H9 (cell line): ENCODE data around the gene COL17A1. TPM values are rescaled to one million over a fixed set of nuclear protein-coding genes. Genes with fewer than 3 reads are reported as not detected.

ENCODE experiments used
- DNase-seq: peaks from one replicate; pipeline ENCODE4 v3.0.0-alpha.2; 2017
- H2AFZ ChIP-seq: one replicate; pipeline ENCODE4 v1.6.1; 2013; ENCODE audit warnings: mild to moderate bottlenecking, low read length, control low read depth, moderate library complexity
- H2AK5ac ChIP-seq: 2 replicates; pipeline ENCODE4 v1.6.1; 2013; ENCODE audit warnings: low read length, control low read depth, mixed read lengths; ENCODE audit not compliant: insufficient read length
- H2BK120ac ChIP-seq: one replicate; pipeline ENCODE4 v1.6.1; 2013; ENCODE audit warnings: low read depth, mild to moderate bottlenecking, low read length, control low read depth, inconsistent platforms; ENCODE audit not compliant: poor library complexity, severe bottlenecking
- H2BK12ac ChIP-seq: 2 replicates; pipeline ENCODE4 v1.6.1; 2013; ENCODE audit warnings: low read length, control low read depth, mixed read lengths, low read depth; ENCODE audit not compliant: insufficient read length
- H2BK15ac ChIP-seq: 2 replicates; pipeline ENCODE4 v1.6.1; 2013; ENCODE audit warnings: low read depth, low read length, control low read depth
- H2BK20ac ChIP-seq: one replicate; pipeline ENCODE4 v1.6.1; 2013; ENCODE audit warnings: low read depth, mild to moderate bottlenecking, low read length, control low read depth, inconsistent platforms; ENCODE audit not compliant: poor library complexity, severe bottlenecking
- H2BK5ac ChIP-seq: 2 replicates; pipeline ENCODE4 v1.6.1; 2013; ENCODE audit warnings: low read length, control low read depth, mixed read lengths; ENCODE audit not compliant: insufficient read length
- H3K14ac ChIP-seq: 2 replicates; pipeline ENCODE4 v1.6.1; 2013; ENCODE audit warnings: low read length, control low read depth; ENCODE audit not compliant: insufficient read depth
- H3K18ac ChIP-seq: 2 replicates; pipeline ENCODE4 v1.6.1; 2013; ENCODE audit warnings: low read depth, mild to moderate bottlenecking, mixed read lengths, low read length, control low read depth; ENCODE audit not compliant: insufficient read length
- H3K23ac ChIP-seq: 2 replicates; pipeline ENCODE4 v1.6.1; 2013; ENCODE audit warnings: low read length, control low read depth, mixed read lengths, low read depth; ENCODE audit not compliant: insufficient read length
- H3K23me2 ChIP-seq: 2 replicates; pipeline ENCODE4 v1.6.1; 2013; ENCODE audit warnings: low read depth, mild to moderate bottlenecking, mixed read lengths, low read length, control low read depth; ENCODE audit not compliant: insufficient read length, poor library complexity, severe bottlenecking
- H3K27ac ChIP-seq: 2 replicates; pipeline ENCODE4 v1.5.1; 2013; ENCODE audit warnings: low read length, control low read depth, mixed read lengths, low read depth; ENCODE audit not compliant: insufficient read length
- H3K27me3 ChIP-seq: 2 replicates; pipeline ENCODE4 v1.6.1; 2013; ENCODE audit warnings: low read length, control low read depth, inconsistent platforms; ENCODE audit not compliant: insufficient read depth
- H3K4ac ChIP-seq: 2 replicates; pipeline ENCODE4 v1.6.1; 2013; ENCODE audit warnings: low read depth, mild to moderate bottlenecking, control low read depth, inconsistent platforms, low read length, moderate library complexity
- H3K4me1 ChIP-seq: 2 replicates; pipeline ENCODE4 v1.6.1; 2013; ENCODE audit warnings: low read length, control low read depth, inconsistent platforms; ENCODE audit not compliant: insufficient read depth
- H3K4me2 ChIP-seq: 2 replicates; pipeline ENCODE4 v1.6.1; 2013; ENCODE audit warnings: low read length, control low read depth, mixed read lengths; ENCODE audit not compliant: insufficient read length, insufficient read depth
- H3K56ac ChIP-seq: 2 replicates; pipeline ENCODE4 v1.6.1; 2013; ENCODE audit warnings: low read depth, mild to moderate bottlenecking, mixed read lengths, low read length, control low read depth; ENCODE audit not compliant: insufficient read length
- H3K79me1 ChIP-seq: 2 replicates; pipeline ENCODE4 v1.6.1; 2013; ENCODE audit warnings: low read depth, mild to moderate bottlenecking, moderate library complexity, low read length, control low read depth, inconsistent platforms; ENCODE audit not compliant: insufficient read depth, poor library complexity, severe bottlenecking
- H3K79me2 ChIP-seq: 2 replicates; pipeline ENCODE4 v1.6.1; 2013; ENCODE audit warnings: low read length, control low read depth, inconsistent platforms; ENCODE audit not compliant: insufficient read depth
- H3K9ac ChIP-seq: 2 replicates; pipeline ENCODE4 v1.6.1; 2013; ENCODE audit warnings: low read length, control low read depth, mixed read lengths; ENCODE audit not compliant: insufficient read length; ENCODE audit errors: extremely low read depth
- H3K9me3 ChIP-seq: one replicate; pipeline ENCODE4 v1.6.1; 2013; ENCODE audit warnings: low read depth, low read length, inconsistent platforms; ENCODE audit not compliant: control insufficient read depth
- H3T11ph ChIP-seq: one replicate; pipeline ENCODE4 v1.6.1; 2013; ENCODE audit warnings: mild to moderate bottlenecking, low read length, control low read depth, inconsistent platforms
- H4K20me1 ChIP-seq: one replicate; pipeline ENCODE4 v1.6.1; 2013; ENCODE audit not compliant: control insufficient read depth, insufficient read length, insufficient read depth
- H4K5ac ChIP-seq: 2 replicates; pipeline ENCODE4 v1.6.1; 2013; ENCODE audit warnings: low read depth, mild to moderate bottlenecking, mixed read lengths, low read length, control low read depth; ENCODE audit not compliant: insufficient read length
- H4K8ac ChIP-seq: replicated peaks from 2 replicates; pipeline ENCODE4 v1.6.1; 2013; ENCODE audit warnings: low read length, control low read depth, mixed read lengths, low read depth; ENCODE audit not compliant: insufficient read length
- H4K91ac ChIP-seq: 2 replicates; pipeline ENCODE4 v1.6.1; 2013; ENCODE audit warnings: low read depth, mild to moderate bottlenecking, moderate library complexity, mixed read lengths, low read length, control low read depth; ENCODE audit not compliant: insufficient read length
- H3K27ac Mint-ChIP-seq, 3 experiments: 2 replicates in 2 of 3; 3 replicates in 1 of 3; pipeline ENCODE4 v1.8.0; 2020 to 2021; ENCODE audit warnings: mixed read lengths in 3 of 3, mild to moderate bottlenecking in 1 of 3, moderate library complexity in 1 of 3
- H3K27me3 Mint-ChIP-seq: 2 replicates; pipeline ENCODE4 v1.8.0; 2021; ENCODE audit warnings: low read depth, mild to moderate bottlenecking, moderate library complexity, mixed read lengths
- H3K36me3 Mint-ChIP-seq, 3 experiments: 2 replicates in 2 of 3; 3 replicates in 1 of 3; pipeline ENCODE4 v1.8.0; 2020 to 2021; ENCODE audit warnings: low read depth in 3 of 3, mixed read lengths in 3 of 3; ENCODE audit not compliant: insufficient read depth in 1 of 3
- H3K4me1 Mint-ChIP-seq, 2 experiments: 2 replicates each; pipeline ENCODE4 v1.8.0; 2020; ENCODE audit warnings: mixed read lengths in 2 of 2
- H3K4me3 Mint-ChIP-seq, 2 experiments: 2 replicates in 1 of 2; 3 replicates in 1 of 2; pipeline ENCODE4 v1.8.0; 2020 to 2021; ENCODE audit warnings: mild to moderate bottlenecking in 2 of 2, mixed read lengths in 2 of 2, moderate library complexity in 1 of 2
- H3K9me3 Mint-ChIP-seq, 2 experiments: 2 replicates in 1 of 2; 3 replicates in 1 of 2; pipeline ENCODE4 v1.8.0; 2020; ENCODE audit warnings: mild to moderate bottlenecking in 2 of 2, mixed read lengths in 2 of 2, moderate library complexity in 1 of 2
- WGBS: extraction: QIAGEN DNeasy Blood & Tissue Kit; methylation state at CpG from one replicate; pipeline ENCODE4 v1.1.7; 2013; ENCODE audit warnings: missing lambda C conversion rate, low lambda C conversion rate, mixed read lengths; ENCODE audit not compliant: insufficient read length; ENCODE audit errors: extremely low coverage; 5-methylcytosine and 5-hydroxymethylcytosine counted together
- microRNA-seq: library from miRNA; unstranded; fragments of <30 nt; microRNA quantifications from one replicate; pipeline ENCODE4, GENCODE V29; 2020; ENCODE audit warnings: borderline microRNAs expressed
- total RNA-seq: library from RNA; stranded (reverse); gene quantifications from 2 replicates; pipeline ENCODE4 v1.2.1, GENCODE V29; 2021
- TF ChIP-seq, protein P1 (sequence below): fragments of 200-600 bp; sonication (generic); conservative IDR thresholded peaks from 3 replicates; pipeline ENCODE4 v1.8.0; 2021; ENCODE audit warnings: antibody characterized with exemption, mild to moderate bottlenecking

The COL17A1 gene
- total RNA-seq, 1 experiment from 2014 or later: 1.9 TPM

DNA sequence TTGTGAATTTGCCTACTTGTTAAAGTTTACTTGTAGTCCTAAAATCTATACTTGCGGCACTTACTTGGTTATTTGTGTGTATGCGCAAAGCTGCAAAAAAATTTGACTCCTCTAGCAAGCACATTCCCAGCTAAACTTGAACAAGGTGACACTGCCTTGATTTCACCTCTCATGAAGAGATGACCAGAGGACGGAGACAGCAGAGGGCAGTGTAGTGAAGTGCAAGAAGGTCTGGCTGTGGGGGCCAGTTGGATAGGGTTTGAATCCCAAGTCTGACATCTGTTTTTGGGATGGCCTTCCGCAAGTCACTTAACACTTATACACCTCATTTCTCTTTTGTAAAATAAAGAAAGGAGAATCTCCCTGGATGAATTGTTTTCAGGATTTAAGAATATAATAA is 103.0 kb downstream of the COL17A1 start:
- no peak overlapping the region for H3K14ac ChIP-seq
- H3K4me1 Mint-ChIP-seq: peaks cover 8 to 13% of the 10 kb centered on the region in 2 experiments
- H2BK15ac ChIP-seq: no peak overlapping the region
- no peak overlapping the region for H3K4me2 ChIP-seq
- H3K18ac ChIP-seq: no peak overlapping the region
- H3K23ac ChIP-seq: no peak overlapping the region
- no peak overlapping the region for H3K4ac ChIP-seq
- H2AFZ ChIP-seq: no peak overlapping the region
- no peak overlapping the region for H2BK20ac ChIP-seq
- no peak overlapping the region for H4K8ac ChIP-seq
- H3K9ac ChIP-seq: no peak overlapping the region
- no peak overlapping the region for H2BK12ac ChIP-seq
- H3K56ac ChIP-seq: no peak overlapping the region
- no peaks in the 10 kb centered on the region for H3K23me2 ChIP-seq
- no peak overlapping the region for H4K5ac ChIP-seq
- H3K36me3 Mint-ChIP-seq: no peaks in the 10 kb centered on the region
- H3K4me3 Mint-ChIP-seq: no peak overlapping the region
- H3K9me3 Mint-ChIP-seq: no peaks in the 10 kb centered on the region
- peaks cover 5% of the 10 kb centered on the region for H3K79me1 ChIP-seq
- no peak overlapping the region for H3K27ac Mint-ChIP-seq
- no peak overlapping the region for H2BK120ac ChIP-seq
- H3K9me3 ChIP-seq: no peaks in the 10 kb centered on the region
- no peak overlapping the region for H2AK5ac ChIP-seq
- no peaks in the 10 kb centered on the region for H3K27me3 ChIP-seq
- TF ChIP-seq, protein P1, sequence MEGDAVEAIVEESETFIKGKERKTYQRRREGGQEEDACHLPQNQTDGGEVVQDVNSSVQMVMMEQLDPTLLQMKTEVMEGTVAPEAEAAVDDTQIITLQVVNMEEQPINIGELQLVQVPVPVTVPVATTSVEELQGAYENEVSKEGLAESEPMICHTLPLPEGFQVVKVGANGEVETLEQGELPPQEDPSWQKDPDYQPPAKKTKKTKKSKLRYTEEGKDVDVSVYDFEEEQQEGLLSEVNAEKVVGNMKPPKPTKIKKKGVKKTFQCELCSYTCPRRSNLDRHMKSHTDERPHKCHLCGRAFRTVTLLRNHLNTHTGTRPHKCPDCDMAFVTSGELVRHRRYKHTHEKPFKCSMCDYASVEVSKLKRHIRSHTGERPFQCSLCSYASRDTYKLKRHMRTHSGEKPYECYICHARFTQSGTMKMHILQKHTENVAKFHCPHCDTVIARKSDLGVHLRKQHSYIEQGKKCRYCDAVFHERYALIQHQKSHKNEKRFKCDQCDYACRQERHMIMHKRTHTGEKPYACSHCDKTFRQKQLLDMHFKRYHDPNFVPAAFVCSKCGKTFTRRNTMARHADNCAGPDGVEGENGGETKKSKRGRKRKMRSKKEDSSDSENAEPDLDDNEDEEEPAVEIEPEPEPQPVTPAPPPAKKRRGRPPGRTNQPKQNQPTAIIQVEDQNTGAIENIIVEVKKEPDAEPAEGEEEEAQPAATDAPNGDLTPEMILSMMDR: peak; percentile 67
- peak; percentile 72 for DNase-seq
- no peaks in the 10 kb centered on the region for H3K4me1 ChIP-seq
- no CpG with 5 or more reads among the region's 4 CpGs for WGBS
- H3K27me3 Mint-ChIP-seq: no peaks in the 10 kb centered on the region
- H4K91ac ChIP-seq: no peak overlapping the region
- no peaks in the 10 kb centered on the region for H4K20me1 ChIP-seq
- no peaks in the 10 kb centered on the region for H3K79me2 ChIP-seq
- no peak overlapping the region for H2BK5ac ChIP-seq
- no peak overlapping the region for H3T11ph ChIP-seq
- no peak overlapping the region for H3K27ac ChIP-seq

Small RNA genes lying within 50 kb of the gene (microRNA-seq; reads per million reads assigned to microRNA genes)
- gene MIR936: not detected

Other genes with a start within 250 kb of the COL17A1 start
- gene SH3PXD2A, start 230.3 kb downstream of the COL17A1 start, total RNA-seq: 4.5 and 4.7 TPM in 2 replicates
- gene STN1, start 167.7 kb downstream of the COL17A1 start, total RNA-seq: 10.8 and 11.3 TPM in 2 replicates
- gene SLK, start 118.7 kb downstream of the COL17A1 start, total RNA-seq: 18.4 and 21.0 TPM in 2 replicates
- 6.5 and 6.6 TPM in 2 replicates for gene SFR1, start 36.3 kb upstream of the COL17A1 start, total RNA-seq
- 0.26 and 0.64 TPM in 2 replicates for gene CFAP43, start 146.5 kb upstream of the COL17A1 start, total RNA-seq
- gene GSTO1, start 169.0 kb upstream of the COL17A1 start, total RNA-seq: 114 and 116 TPM in 2 replicates
- gene GSTO2, start 183.3 kb upstream of the COL17A1 start, total RNA-seq: 12.0 and 14.5 TPM in 2 replicates